ENCODE measurements around the gene SLC25A1.

The SLC25A1 gene

GRCh38 chr22:19178657-19179496 is at the start of gene SLC25A1:
SLC25A1 (minus strand) TSS chr22:19178736; CDS start chr22:19178673, 63 bp downstream.
- TF ChIP-seq, protein P1, sequence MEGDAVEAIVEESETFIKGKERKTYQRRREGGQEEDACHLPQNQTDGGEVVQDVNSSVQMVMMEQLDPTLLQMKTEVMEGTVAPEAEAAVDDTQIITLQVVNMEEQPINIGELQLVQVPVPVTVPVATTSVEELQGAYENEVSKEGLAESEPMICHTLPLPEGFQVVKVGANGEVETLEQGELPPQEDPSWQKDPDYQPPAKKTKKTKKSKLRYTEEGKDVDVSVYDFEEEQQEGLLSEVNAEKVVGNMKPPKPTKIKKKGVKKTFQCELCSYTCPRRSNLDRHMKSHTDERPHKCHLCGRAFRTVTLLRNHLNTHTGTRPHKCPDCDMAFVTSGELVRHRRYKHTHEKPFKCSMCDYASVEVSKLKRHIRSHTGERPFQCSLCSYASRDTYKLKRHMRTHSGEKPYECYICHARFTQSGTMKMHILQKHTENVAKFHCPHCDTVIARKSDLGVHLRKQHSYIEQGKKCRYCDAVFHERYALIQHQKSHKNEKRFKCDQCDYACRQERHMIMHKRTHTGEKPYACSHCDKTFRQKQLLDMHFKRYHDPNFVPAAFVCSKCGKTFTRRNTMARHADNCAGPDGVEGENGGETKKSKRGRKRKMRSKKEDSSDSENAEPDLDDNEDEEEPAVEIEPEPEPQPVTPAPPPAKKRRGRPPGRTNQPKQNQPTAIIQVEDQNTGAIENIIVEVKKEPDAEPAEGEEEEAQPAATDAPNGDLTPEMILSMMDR (conservative IDR thresholded peaks at IDR 0.05; ENCODE audit: control insufficient read depth, insufficient read depth, low read depth, low read length) = no peak
- peak; percentile 80 for DNase-seq (ENCODE audit: low read depth)
- H3K4me3 ChIP-seq (ENCODE audit: control insufficient read depth, low read depth, low read length) = peak within 1 kb of the TSS; percentile 56

- TF ChIP-seq, protein P1 (conservative IDR thresholded peaks at IDR 0.05; ENCODE audit: control insufficient read depth, insufficient read depth, low read depth, low read length) = no peak
- no peak overlapping the region for H3K4me3 ChIP-seq (ENCODE audit: control insufficient read depth, low read depth, low read length)
- no peak for DNase-seq (ENCODE audit: low read depth)
Measured at GRCh38 chr22:19228179-19228578, 49.6 kb upstream of the SLC25A1 start.

DNA sequence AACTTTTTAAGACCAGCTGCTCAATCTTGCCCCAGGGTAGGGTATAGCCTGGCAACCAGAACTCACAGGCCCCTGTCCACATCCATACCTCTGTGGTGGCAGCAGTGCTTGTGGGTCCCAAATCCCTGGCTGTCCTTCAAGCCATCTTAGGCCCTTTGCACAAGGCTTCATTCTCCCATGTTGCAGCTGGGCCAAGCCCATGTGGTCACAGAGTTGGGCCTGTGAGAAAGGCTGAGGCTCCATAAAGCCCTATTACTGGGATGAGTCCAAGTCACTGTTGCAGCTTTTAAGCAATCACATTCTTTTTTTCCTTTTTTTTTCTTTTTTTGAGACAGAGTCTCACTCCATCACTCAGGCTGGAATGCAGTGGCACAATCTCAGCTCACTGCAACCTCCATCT is 47.9 kb upstream of the SLC25A1 start:
- H3K4me3 ChIP-seq (ENCODE audit: control insufficient read depth, low read depth, low read length) = no peak overlapping the region
- DNase-seq (ENCODE audit: low read depth) = no peak
- TF ChIP-seq, protein P1 (conservative IDR thresholded peaks at IDR 0.05; ENCODE audit: control insufficient read depth, insufficient read depth, low read depth, low read length) = no peak

DNA sequence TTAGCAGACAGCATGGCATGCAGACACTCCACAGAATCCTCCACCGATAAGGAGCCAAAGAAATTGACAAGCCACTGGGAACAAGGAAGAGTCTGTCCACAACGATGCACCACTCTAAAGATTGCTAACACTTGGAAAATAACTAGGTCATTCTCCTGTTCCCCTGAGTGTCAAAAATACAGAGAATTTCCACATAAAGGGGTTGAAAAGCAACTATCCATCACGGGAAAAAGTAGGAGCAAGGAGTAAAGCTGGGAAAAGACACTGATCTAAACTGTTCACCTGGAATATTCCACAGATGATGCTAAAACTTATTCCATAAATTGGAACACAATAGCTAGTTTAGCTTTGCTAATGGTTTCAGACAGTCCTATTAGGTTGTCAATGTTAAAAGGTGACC is 47.0 kb upstream of the SLC25A1 start:
- no peak overlapping the region for H3K4me3 ChIP-seq (ENCODE audit: control insufficient read depth, low read depth, low read length)
- TF ChIP-seq, protein P1 (conservative IDR thresholded peaks at IDR 0.05; ENCODE audit: control insufficient read depth, insufficient read depth, low read depth, low read length) = no peak
- no peak for DNase-seq (ENCODE audit: low read depth)

GRCh38 chr22:19224985-19225384 is 46.4 kb upstream of the SLC25A1 start:
- TF ChIP-seq, protein P1 (conservative IDR thresholded peaks at IDR 0.05; ENCODE audit: control insufficient read depth, insufficient read depth, low read depth, low read length) = no peak
- DNase-seq (ENCODE audit: low read depth) = no peak
- H3K4me3 ChIP-seq (ENCODE audit: control insufficient read depth, low read depth, low read length) = no peak overlapping the region

DNA sequence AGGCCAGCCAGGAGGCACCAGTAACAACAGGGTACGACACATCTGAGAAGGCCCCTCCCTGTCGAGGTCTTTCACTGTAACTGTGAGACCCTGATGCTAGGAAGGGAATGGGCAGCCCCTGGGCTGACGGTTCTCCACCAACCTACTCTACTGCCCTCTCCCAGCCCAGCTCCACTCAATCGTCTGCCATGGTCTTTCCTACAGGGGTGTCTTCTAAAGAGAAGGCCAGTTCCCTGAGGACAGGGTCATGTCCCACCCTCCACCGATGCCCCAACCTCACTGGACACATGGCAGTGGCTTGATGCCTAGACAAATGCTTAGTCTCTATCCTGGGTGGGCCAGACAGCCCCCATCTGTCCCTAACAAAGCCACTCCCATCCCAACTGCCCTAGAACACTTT is 46.0 kb upstream of the SLC25A1 start:
- no peak for DNase-seq (ENCODE audit: low read depth)
- H3K4me3 ChIP-seq (ENCODE audit: control insufficient read depth, low read depth, low read length) = no peak overlapping the region
- TF ChIP-seq, protein P1 (conservative IDR thresholded peaks at IDR 0.05; ENCODE audit: control insufficient read depth, insufficient read depth, low read depth, low read length) = no peak

Data from fibroblast of mammary gland (primary cell).